CD14-positive monocyte (primary cell): ENCODE data around the gene GREM2. TPM values are rescaled to one million over a fixed set of nuclear protein-coding genes. Genes with fewer than 3 reads are reported as not detected.

ENCODE experiments used
- DNase-seq, 3 donors: peaks; one replicate each; pipeline ENCODE4 v3.0.0-alpha.2; 2011 to 2022
- H2AFZ ChIP-seq: 2 replicates; pipeline ENCODE4 v1.6.0; 2012; ENCODE audit warnings: mild to moderate bottlenecking, low read depth, low read length, inconsistent platforms; ENCODE audit not compliant: insufficient read depth, poor library complexity, severe bottlenecking
- H3K27ac ChIP-seq, 2 donors: 1 replicate in 1 of 2; 2 replicates in 1 of 2; pipeline ENCODE4 v1.5.1; 2012 to 2013; ENCODE audit warnings: low read length in 2 of 2, control low read depth in 1 of 2, inconsistent platforms in 1 of 2, low read depth in 1 of 2, mild to moderate bottlenecking in 1 of 2
- H3K27me3 ChIP-seq, 2 donors: one replicate each; pipeline versions ENCODE4 v1.6.0 to v1.6.1; 2011 to 2013; ENCODE audit warnings: low read length in 2 of 2; ENCODE audit not compliant: control insufficient read depth in 2 of 2, insufficient read depth in 2 of 2
- H3K36me3 ChIP-seq, 2 donors: replicated peaks in 1 of 2; 1 replicate in 1 of 2; 2 replicates in 1 of 2; pipeline versions ENCODE4 v1.5.1 to v1.6.1; 2012 to 2013; ENCODE audit warnings: low read length in 2 of 2, control low read depth in 1 of 2, inconsistent platforms in 1 of 2, mild to moderate bottlenecking in 1 of 2; ENCODE audit not compliant: insufficient read depth in 2 of 2, control insufficient read depth in 1 of 2
- H3K4me1 ChIP-seq, 2 donors: 1 replicate in 1 of 2; 2 replicates in 1 of 2; pipeline versions ENCODE4 v1.5.1 to v1.6.1; 2012 to 2013; ENCODE audit warnings: low read length in 2 of 2, control low read depth in 1 of 2, inconsistent platforms in 1 of 2, mild to moderate bottlenecking in 1 of 2, moderate library complexity in 1 of 2; ENCODE audit not compliant: insufficient read depth in 2 of 2, control insufficient read depth in 1 of 2
- H3K4me2 ChIP-seq: replicated peaks from 2 replicates; pipeline ENCODE3; 2012; ENCODE audit warnings: low read length, moderate library complexity, mild to moderate bottlenecking; ENCODE audit not compliant: poor library complexity, severe bottlenecking; ENCODE audit errors: extremely low read depth
- H3K4me3 ChIP-seq, 3 experiments: fragments of 200-600 bp in 1 of 3; sonication (generic) in 1 of 3; replicated peaks in 1 of 3; 1 replicate in 2 of 3; 2 replicates in 1 of 3; pipeline ENCODE4 v1.5.1; 2011 to 2013; ENCODE audit warnings: low read length in 3 of 3, mild to moderate bottlenecking in 3 of 3, control low read depth in 2 of 3, low read depth in 2 of 3, inconsistent platforms in 1 of 3, moderate library complexity in 1 of 3
- H3K79me2 ChIP-seq: 2 replicates; pipeline ENCODE4 v1.6.0; 2012; ENCODE audit warnings: mild to moderate bottlenecking, control low read depth, inconsistent platforms, low read length, moderate library complexity; ENCODE audit not compliant: insufficient read depth
- H3K9ac ChIP-seq: 2 replicates; pipeline ENCODE4 v1.6.0; 2017; ENCODE audit warnings: low read length, mild to moderate bottlenecking; ENCODE audit not compliant: insufficient read depth, poor library complexity, severe bottlenecking
- H3K9me3 ChIP-seq, 2 donors: replicated peaks in 1 of 2; 1 replicate in 1 of 2; 2 replicates in 1 of 2; pipeline versions ENCODE4 v1.5.1 to v1.6.1; 2012 to 2013; ENCODE audit warnings: low read length in 2 of 2, control low read depth in 1 of 2; ENCODE audit not compliant: control insufficient read depth in 1 of 2, insufficient read depth in 1 of 2
- H4K20me1 ChIP-seq: 2 replicates; pipeline ENCODE4 v1.6.0; 2012; ENCODE audit warnings: mild to moderate bottlenecking, low read length, control low read depth, moderate library complexity; ENCODE audit not compliant: insufficient read depth
- H3K27ac Mint-ChIP-seq, 7 donors: one replicate each; pipeline ENCODE4 v1.8.0; 2020; ENCODE audit warnings: mild to moderate bottlenecking in 7 of 7, mixed read lengths in 7 of 7, moderate library complexity in 6 of 7, inconsistent platforms in 2 of 7
- H3K27me3 Mint-ChIP-seq, 3 donors: one replicate each; pipeline ENCODE4 v1.8.0; 2021 to 2022; ENCODE audit warnings: low read depth in 3 of 3, mild to moderate bottlenecking in 3 of 3, mixed read lengths in 3 of 3, moderate library complexity in 3 of 3, inconsistent platforms in 1 of 3
- H3K36me3 Mint-ChIP-seq, 2 donors: one replicate each; pipeline ENCODE4 v1.8.0; 2020; ENCODE audit warnings: mixed read lengths in 2 of 2, inconsistent platforms in 1 of 2, mild to moderate bottlenecking in 1 of 2
- H3K4me1 Mint-ChIP-seq: one replicate; pipeline ENCODE4 v1.8.0; 2020; ENCODE audit warnings: mild to moderate bottlenecking, mixed read lengths
- H3K4me3 Mint-ChIP-seq, 2 donors: one replicate each; pipeline ENCODE4 v1.8.0; 2020; ENCODE audit warnings: mild to moderate bottlenecking in 2 of 2, mixed read lengths in 2 of 2, moderate library complexity in 1 of 2
- H3K9me3 Mint-ChIP-seq, 7 donors: one replicate each; pipeline ENCODE4 v1.8.0; 2020 to 2022; ENCODE audit warnings: mixed read lengths in 7 of 7, mild to moderate bottlenecking in 6 of 7, moderate library complexity in 6 of 7, inconsistent platforms in 2 of 7
- CTCF ChIP-seq: fragments of 200-600 bp; IDR thresholded peaks from one replicate; pipeline ENCODE4 v1.8.0; 2022; ENCODE audit warnings: antibody characterized with exemption, mild to moderate bottlenecking
- WGBS: methylation state at CpG from one replicate; pipeline ENCODE4 v1.1.5; 2013; ENCODE audit warnings: missing lambda C conversion rate; ENCODE audit not compliant: insufficient coverage; 5-methylcytosine and 5-hydroxymethylcytosine counted together
- intact Hi-C, 2 donors: fragments of 100-400 bp; cut with micrococcal nuclease; formaldehyde crosslinking; loops; one replicate each; pipeline versions ENCODE4 v1.15.0 to v1.15.1; 2023
- polyA plus RNA-seq, 3 donors: library from polyadenylated mRNA; depleted of rRNA in 1 of 3; unstranded in 2 of 3; stranded (reverse) in 1 of 3; fragments of 300-500 nt in 2 of 3; fragments of >200 nt in 1 of 3; fragmentation: Illumina TruSeq in 2 of 3; gene quantifications; 1 replicate in 2 of 3; 2 replicates in 1 of 3; pipeline ENCODE4 v1.2.3, GENCODE V29; 2012 to 2021

The GREM2 gene
- polyA plus RNA-seq, 3 donors = not detected

GRCh38 chr1:240486611-240487010 is 125.3 kb downstream of the GREM2 start:
- H3K9me3 ChIP-seq = no peaks in the 10 kb centered on the region
- no peak overlapping the region for H3K9ac ChIP-seq
- H3K36me3 ChIP-seq = no peaks in the 10 kb centered on the region
- no peak overlapping the region for H3K27ac ChIP-seq
- intact Hi-C loops = no loop called here
- H3K4me3 ChIP-seq = no peak overlapping the region
- H3K9me3 Mint-ChIP-seq = peaks cover 0 to 9% (median 3%) of the 10 kb centered on the region in 7 donors
- no peak overlapping the region for H2AFZ ChIP-seq
- 55% methylated on average over 2 of the region's 6 CpGs for WGBS
- H3K27ac Mint-ChIP-seq = peak overlapping the region in 1 of 7 donors; percentile 43
- no peaks in the 10 kb centered on the region for H4K20me1 ChIP-seq
- no peaks in the 10 kb centered on the region for H3K36me3 Mint-ChIP-seq
- no peaks in the 10 kb centered on the region for H3K79me2 ChIP-seq
- no peaks in the 10 kb centered on the region for H3K4me1 Mint-ChIP-seq
- no peak overlapping the region for H3K4me3 Mint-ChIP-seq
- no peak for TF ChIP-seq CTCF
- no peaks in the 10 kb centered on the region for H3K27me3 ChIP-seq
- no peaks in the 10 kb centered on the region for H3K4me1 ChIP-seq
- H3K27me3 Mint-ChIP-seq = peaks cover 0 to 2% (median 0%) of the 10 kb centered on the region in 3 donors
- DNase-seq = no peak
- H3K4me2 ChIP-seq = no peak overlapping the region

GRCh38 chr1:240484804-240485443 is 127.0 kb downstream of the GREM2 start:
- H3K36me3 ChIP-seq = no peaks in the 10 kb centered on the region
- H4K20me1 ChIP-seq = no peaks in the 10 kb centered on the region
- no peak overlapping the region for H3K4me3 ChIP-seq
- Mint-ChIP-seq H3K36me3 (no peaks in the 10 kb centered on the region), H3K4me3 (no peak overlapping the region), H3K4me1 (no peaks in the 10 kb centered on the region), H3K27me3 (peaks cover 0 to 2% (median 0%) of the 10 kb centered on the region in 3 donors), H3K9me3 (peaks cover 0 to 5% (median 2%) of the 10 kb centered on the region in 7 donors), H3K27ac (no peak overlapping the region)
- no peaks in the 10 kb centered on the region for H3K4me1 ChIP-seq
- 82% methylated on average over 2 of the region's 6 CpGs for WGBS
- DNase-seq = no peak
- no peak overlapping the region for H3K9ac ChIP-seq
- TF ChIP-seq CTCF = no peak
- intact Hi-C loops = no loop called here
- no peaks in the 10 kb centered on the region for H3K27me3 ChIP-seq
- no peak overlapping the region for H3K27ac ChIP-seq
- no peaks in the 10 kb centered on the region for H3K9me3 ChIP-seq
- H3K79me2 ChIP-seq = no peaks in the 10 kb centered on the region
- no peak overlapping the region for H3K4me2 ChIP-seq
- H2AFZ ChIP-seq = no peak overlapping the region
